Pancreas (tissue), 10 donors: ENCODE data around the gene CCL19. TPM values are rescaled to one million over a fixed set of nuclear protein-coding genes. Genes with fewer than 3 reads are reported as not detected.

ENCODE experiments used
- ATAC-seq, 4 donors: fragments of 200-7000 bp; cut with Tn5 transposase; one replicate each; pipeline versions ENCODE4 v1.8.0 to v1.9.1; 2020; ENCODE audit warnings: mild to moderate bottlenecking in 4 of 4, moderate library complexity in 4 of 4
- DNase-seq, 6 donors: peaks; one replicate each; pipeline ENCODE4 v3.0.0-alpha.2; 2020
- FAIRE-seq: peaks from 2 replicates; lab custom pipeline; 2012; peaks lifted over from hg19 to GRCh38; lab: Jason Lieb, UNC
- H3K27ac ChIP-seq, 4 donors: fragments of 200-600 bp; sonication (generic); 1 replicate in 3 of 4; 2 replicates in 1 of 4; pipeline versions ENCODE4 v1.5.0 to v1.8.0; 2020
- H3K27me3 ChIP-seq, 4 donors: fragments of 200-600 bp; one replicate each; pipeline ENCODE4 v1.8.0; 2021
- H3K36me3 ChIP-seq, 3 donors: fragments of 200-600 bp; sonication (generic) in 1 of 3; one replicate each; pipeline versions ENCODE4 v1.5.0 to v1.8.0; 2020 to 2021
- H3K4me1 ChIP-seq, 3 donors: fragments of 200-600 bp; one replicate each; pipeline ENCODE4 v1.8.0; 2021
- H3K4me3 ChIP-seq, 4 donors: fragments of 200-600 bp; sonication (generic) in 2 of 4; one replicate each; pipeline versions ENCODE4 v1.5.0 to v1.8.0; 2020 to 2021
- H3K9me3 ChIP-seq, 4 donors: fragments of 200-600 bp; one replicate each; pipeline ENCODE4 v1.8.0; 2021
- CTCF ChIP-seq, 4 donors: fragments of 200-600 bp; sonication (generic) in 3 of 4; IDR thresholded peaks; one replicate each; pipeline versions ENCODE4 v1.5.0 to v1.8.0; 2021; ENCODE audit warnings: antibody characterized with exemption in 4 of 4
- WGBS, 2 donors: extraction: QIAGEN DNeasy Blood & Tissue Kit; methylation state at CpG; one replicate each; pipeline ENCODE4 v1.1.7; 2013; 5-methylcytosine and 5-hydroxymethylcytosine counted together
- intact Hi-C, 3 donors: fragments of 100-400 bp; cut with DNase I; formaldehyde crosslinking; loops; one replicate each; pipeline versions ENCODE4 v1.11.1 to v1.14.2; 2022
- polyA plus RNA-seq, 2 donors: library from polyadenylated mRNA; stranded (reverse); fragments of 200-250 nt; gene quantifications; one replicate each; pipeline ENCODE4 v1.2.3, GENCODE V29; 2013
- total RNA-seq, 6 donors: library from RNA; stranded (reverse); fragmentation: NEBNext Ultra II Directional in 4 of 6; extraction: Animal tissue kit (Norgen Biotek cat#: 25700) in 4 of 6; gene quantifications; one replicate each; pipeline versions ENCODE4 v1.2.1 to v1.2.4, GENCODE V29; 2021 to 2023
- donor health status: healthy with polysubstance abuse.
- donor health status: DM: no; HTN: no; CAD: no; lungs with moderate emphysema.
- donor health status: DM: no; HTN: no; CAD: no.
- donor health status: control.
- donor health status: control.
- donor health status: Bipolar disorder and iron deficiency.
- donor health status: DM: yes; HTN: yes; CAD: no.
- donor health status: DM: no; HTN: no; CAD: no.
- donor health status: DM: no; HTN: no; CAD: no.
- donor health status: DM: yes; HTN: yes; CAD: no.

CCL19 gene
- total and polyA plus RNA-seq, 8 donors: 0.35 to 2.8 (median 1.5) TPM; not detected in 2

GRCh38 chr9:34716711-34717110, 25.6 kb upstream of the CCL19 start:
- no peak for FAIRE-seq
- no peaks in the 10 kb centered on the region for H3K9me3 ChIP-seq

DNA sequence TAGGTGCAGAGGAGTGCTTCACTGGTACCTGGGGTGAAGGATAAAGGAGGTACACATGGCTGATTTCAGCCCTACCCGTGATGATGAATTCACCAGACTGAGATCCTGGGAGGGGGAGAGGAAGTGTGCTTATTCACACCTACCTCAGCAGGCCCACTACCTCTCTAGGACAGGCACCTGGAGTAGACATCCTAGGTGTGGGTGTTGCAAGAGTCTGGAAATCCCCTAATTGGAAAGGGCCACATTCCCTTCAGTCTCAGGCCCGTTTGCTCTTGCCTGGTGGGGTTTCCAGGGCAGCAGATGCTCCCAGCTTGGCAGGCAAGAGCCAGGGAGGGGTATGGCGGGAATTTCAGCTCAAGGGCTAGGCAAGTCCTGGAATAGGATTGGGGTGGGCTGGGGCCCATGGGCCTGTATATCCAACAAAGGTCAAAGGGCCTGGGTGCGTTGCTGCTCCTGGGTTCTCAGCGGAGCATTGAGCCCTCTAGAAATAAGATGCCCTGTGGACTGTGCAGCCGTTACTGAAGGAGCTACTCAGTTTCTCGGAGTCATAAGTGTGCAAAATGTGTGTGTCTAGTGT, 24.7 kb upstream of the CCL19 start:
- ATAC-seq (peak in 2 of 4 donors; percentile 45 to 63), FAIRE-seq (no peak)
- 84 to 85% methylated on average over 7 of the region's 7 CpGs for WGBS, 2 donors

More at GRCh38 chr9:34716711-34717110, 25.6 kb upstream of the CCL19 start:
- 47 to 50% methylated on average over 4 of the region's 4 CpGs for WGBS, 2 donors
- ATAC-seq: no peak
- intact Hi-C loops: no loop called here
- H3K4me3 ChIP-seq: no peak overlapping the region
- no peak for DNase-seq
- H3K27me3 ChIP-seq: no peaks in the 10 kb centered on the region
- TF ChIP-seq CTCF (IDR thresholded peaks at IDR 0.05): no peak
- H3K4me1 ChIP-seq: peaks cover 0 to 4% (median 0%) of the 10 kb centered on the region in 3 donors
- H3K36me3 ChIP-seq: no peaks in the 10 kb centered on the region
- no peak overlapping the region for H3K27ac ChIP-seq

DNA sequence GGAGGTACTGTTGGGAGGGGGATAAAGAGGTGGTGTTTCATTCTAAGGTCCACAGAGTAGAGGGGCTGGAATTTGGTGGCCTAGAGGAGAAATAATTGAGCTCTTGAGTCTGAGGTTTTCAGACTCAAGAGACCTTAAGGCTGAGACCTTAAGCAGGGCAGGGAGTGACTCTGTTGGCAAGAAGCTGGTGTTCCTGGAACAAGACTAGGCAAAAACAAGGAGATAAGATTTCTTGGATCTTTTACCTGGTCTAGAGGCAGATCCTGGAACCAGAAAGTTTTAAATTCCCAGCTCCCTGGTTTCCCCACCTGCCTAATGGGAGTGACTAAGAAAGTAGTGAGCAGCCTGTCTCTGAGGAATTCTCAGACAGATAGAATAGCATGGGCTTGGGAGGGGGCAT, 22.9 kb upstream of the CCL19 start:
- Histone ChIP-seq H3K4me1 (peaks cover 0 to 4% (median 0%) of the 10 kb centered on the region in 3 donors), H3K36me3 (no peaks in the 10 kb centered on the region), H3K4me3 (no peak overlapping the region), H3K27ac (no peak overlapping the region), H3K27me3 (no peaks in the 10 kb centered on the region), H3K9me3 (no peaks in the 10 kb centered on the region)
- FAIRE-seq (no peak), DNase-seq (no peak), ATAC-seq (peak in 2 of 4 donors; percentile 22 to 55)
- intact Hi-C loops: no loop called here
- no peak for TF ChIP-seq CTCF (IDR thresholded peaks at IDR 0.05)

More for the DNA sequence above, 24.7 kb upstream of the CCL19 start:
- no peak for DNase-seq
- TF ChIP-seq CTCF (IDR thresholded peaks at IDR 0.05): no peak
- H3K27me3 ChIP-seq: no peaks in the 10 kb centered on the region
- no peaks in the 10 kb centered on the region for H3K36me3 ChIP-seq
- no peak overlapping the region for H3K4me3 ChIP-seq
- no peaks in the 10 kb centered on the region for H3K9me3 ChIP-seq
- H3K4me1 ChIP-seq: peaks cover 0 to 4% (median 0%) of the 10 kb centered on the region in 3 donors
- no peak overlapping the region for H3K27ac ChIP-seq
- intact Hi-C loops: no loop called here

DNA sequence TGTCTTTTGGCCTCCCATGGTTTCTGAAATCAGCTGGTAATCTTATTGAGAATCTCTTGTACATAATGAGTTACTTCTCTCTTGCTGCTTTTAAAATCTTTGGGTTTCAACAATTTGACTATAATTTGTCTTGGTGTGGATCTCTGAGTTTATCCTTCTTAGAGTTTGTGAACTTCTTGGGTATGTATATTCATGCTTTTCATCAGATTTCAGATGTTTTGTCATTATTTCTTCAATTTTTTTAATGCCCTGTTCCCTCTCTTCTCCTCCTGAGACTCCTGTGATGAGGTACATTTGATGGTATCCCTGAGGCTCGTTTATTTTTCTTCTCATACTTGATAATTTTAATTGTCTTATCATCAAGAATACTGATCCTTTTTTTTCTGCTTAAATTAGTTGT, 21.1 kb upstream of the CCL19 start:
- DNase-seq (no peak), FAIRE-seq (no peak), ATAC-seq (no peak)
- Histone ChIP-seq H3K27me3 (no peaks in the 10 kb centered on the region), H3K4me3 (no peak overlapping the region), H3K27ac (no peak overlapping the region), H3K36me3 (no peaks in the 10 kb centered on the region), H3K9me3 (no peaks in the 10 kb centered on the region), H3K4me1 (no peaks in the 10 kb centered on the region)
- 39 to 50% methylated on average over 1 of the region's 1 CpG for WGBS, 2 donors
- intact Hi-C loops: no loop called here
- no peak for TF ChIP-seq CTCF (IDR thresholded peaks at IDR 0.05)

DNA sequence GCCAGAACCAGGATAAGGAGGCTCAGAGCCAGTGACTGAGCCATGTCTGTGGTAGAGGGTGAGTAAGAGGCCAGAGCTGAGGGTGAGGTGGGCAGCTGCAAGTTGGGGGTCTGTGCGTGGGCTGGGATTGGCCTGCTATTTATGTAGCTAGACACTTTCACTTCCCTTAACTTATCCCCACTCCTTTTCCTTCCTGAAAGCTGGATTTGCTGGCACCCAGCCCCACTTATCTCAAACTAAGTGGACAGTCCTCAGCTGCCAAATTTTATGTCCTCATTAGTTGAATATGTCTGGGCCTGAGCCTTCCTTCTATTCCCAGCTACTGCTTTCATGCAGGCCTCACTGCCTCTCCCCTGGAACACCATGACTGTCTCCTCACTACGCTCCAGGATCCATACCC, 18.9 kb upstream of the CCL19 start, which contains the start of gene CCL21:
Gene CCL21, minus strand, starts transcription at position 114 of the 400 bp plus-strand sequence. Its CDS starts 70 bp downstream, at position 44.
- H3K27ac ChIP-seq: no peak within 1 kb of the TSS
- ATAC-seq (peak in 3 of 4 donors; percentile 44 to 68 (median 63)), FAIRE-seq (no peak), DNase-seq (peak in 2 of 6 donors; percentile 13 to 35)
- no peaks in the 10 kb centered on the region for H3K9me3 ChIP-seq
- H3K4me3 ChIP-seq: no peak within 1 kb of the TSS
- intact Hi-C loops: no loop called here
- TF ChIP-seq CTCF (IDR thresholded peaks at IDR 0.05): no peak
- no peaks in the 10 kb centered on the region for H3K27me3 ChIP-seq
- 69 to 73% methylated on average over 2 of the region's 2 CpGs for WGBS, 2 donors
- H3K36me3 ChIP-seq: no peaks in the 10 kb centered on the region
- H3K4me1 ChIP-seq: no peaks in the 10 kb centered on the region
